ENCODE results near the gene GRIK3.

- TF ChIP-seq NFIC (IDR thresholded peaks at IDR 0.05) (no peak), MAX (IDR thresholded peaks at IDR 0.05) (no peak), EP300 (IDR thresholded peaks at IDR 0.05; ENCODE audit: borderline replicate concordance) (no peak)
These were observed 220.2 kb downstream of the GRIK3 start for GRCh38 chr1:36814083-36814482.
